Progenitor cell of endocrine pancreas (in vitro differentiated cells): Measurements from ENCODE around the gene TIRAP. TPM values are rescaled to one million over a fixed set of nuclear protein-coding genes. Genes with fewer than 3 reads are reported as not detected.
A peak's percentile ranks its signal among the peaks of the same experiment; 100 is the strongest.

Experiments
- DNase-seq: peaks from one replicate; pipeline ENCODE4 v3.0.0; 2021; ENCODE audit warnings: low spot score; ENCODE audit not compliant: unreplicated experiment
- H3K27ac Mint-ChIP-seq: 2 replicates; pipeline ENCODE4 v1.8.0; 2021; ENCODE audit warnings: mild to moderate bottlenecking, moderate library complexity, mixed read lengths
- H3K27me3 Mint-ChIP-seq: 2 replicates; pipeline ENCODE4 v1.8.0; 2021; ENCODE audit warnings: mixed read lengths
- H3K36me3 Mint-ChIP-seq: 2 replicates; pipeline ENCODE4 v1.8.0; 2022; ENCODE audit warnings: mixed read lengths; ENCODE audit not compliant: insufficient read depth
- H3K4me1 Mint-ChIP-seq: 2 replicates; pipeline ENCODE4 v1.8.0; 2021; ENCODE audit warnings: low read depth, mixed read lengths
- H3K4me3 Mint-ChIP-seq: 2 replicates; pipeline ENCODE4 v1.8.0; 2021; ENCODE audit warnings: low read depth, mild to moderate bottlenecking, moderate library complexity, mixed read lengths
- H3K9me3 Mint-ChIP-seq: 2 replicates; pipeline ENCODE4 v1.8.0; 2021; ENCODE audit warnings: low read depth, mixed read lengths
- total RNA-seq: library from RNA; stranded (reverse); gene quantifications from 2 replicates; pipeline ENCODE4 v1.2.1, GENCODE V29; 2021
- TF ChIP-seq, protein P1 (sequence below): fragments of 200-600 bp; sonication (generic); IDR thresholded peaks from one replicate; pipeline ENCODE4 v1.5.0; 2021; ENCODE audit warnings: antibody characterized with exemption, mild to moderate bottlenecking; ENCODE audit not compliant: unreplicated experiment

TIRAP gene
- total RNA-seq, 1 donor from 2014 or later, result 12.8 TPM

DNA sequence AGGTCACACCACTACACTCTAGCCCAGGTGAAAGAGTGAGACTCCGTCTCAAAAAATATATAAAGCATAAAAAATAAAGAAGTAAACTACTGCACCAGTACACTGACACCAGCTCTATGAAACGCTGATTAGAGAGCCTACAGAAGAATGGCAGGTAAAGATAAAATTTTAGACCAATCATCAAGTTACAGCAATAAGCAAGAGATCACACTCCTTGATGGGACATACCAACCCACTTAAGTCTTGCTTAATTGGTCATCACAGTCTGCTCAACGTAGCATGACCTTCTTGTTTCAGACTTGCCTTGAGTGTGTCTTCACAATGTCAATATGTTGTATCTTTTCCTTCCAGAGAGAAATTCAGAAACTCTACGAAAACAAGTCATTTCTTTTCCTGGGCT, 26.7 kb upstream of the TIRAP start:
- Mint-ChIP-seq H3K4me1 (no peaks in the 10 kb centered on the region), H3K27ac (no peak overlapping the region), H3K27me3 (no peaks in the 10 kb centered on the region)

DNA sequence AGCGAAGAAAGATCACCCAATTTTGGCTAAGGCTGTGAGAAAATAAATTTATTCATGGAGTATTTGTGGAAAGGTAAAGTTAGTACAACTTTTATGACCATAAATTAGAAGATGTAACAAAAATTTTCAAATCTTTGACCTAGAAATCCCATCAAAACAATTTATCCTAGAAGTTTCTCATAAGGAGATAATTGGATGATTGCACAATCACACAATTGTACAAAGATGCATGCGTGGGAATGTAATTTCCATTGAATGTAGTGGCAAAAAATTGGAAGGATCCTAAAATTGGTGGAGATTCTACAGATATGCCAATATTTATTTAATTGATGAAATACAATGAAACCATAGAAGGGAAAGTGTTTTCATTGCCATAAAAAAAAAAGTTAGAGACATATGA, 25.7 kb upstream of the TIRAP start:
- H3K4me1 Mint-ChIP-seq, result no peaks in the 10 kb centered on the region
- no peak overlapping the region for H3K4me3 Mint-ChIP-seq
- no peaks in the 10 kb centered on the region for H3K9me3 Mint-ChIP-seq
- TF ChIP-seq, protein P1, sequence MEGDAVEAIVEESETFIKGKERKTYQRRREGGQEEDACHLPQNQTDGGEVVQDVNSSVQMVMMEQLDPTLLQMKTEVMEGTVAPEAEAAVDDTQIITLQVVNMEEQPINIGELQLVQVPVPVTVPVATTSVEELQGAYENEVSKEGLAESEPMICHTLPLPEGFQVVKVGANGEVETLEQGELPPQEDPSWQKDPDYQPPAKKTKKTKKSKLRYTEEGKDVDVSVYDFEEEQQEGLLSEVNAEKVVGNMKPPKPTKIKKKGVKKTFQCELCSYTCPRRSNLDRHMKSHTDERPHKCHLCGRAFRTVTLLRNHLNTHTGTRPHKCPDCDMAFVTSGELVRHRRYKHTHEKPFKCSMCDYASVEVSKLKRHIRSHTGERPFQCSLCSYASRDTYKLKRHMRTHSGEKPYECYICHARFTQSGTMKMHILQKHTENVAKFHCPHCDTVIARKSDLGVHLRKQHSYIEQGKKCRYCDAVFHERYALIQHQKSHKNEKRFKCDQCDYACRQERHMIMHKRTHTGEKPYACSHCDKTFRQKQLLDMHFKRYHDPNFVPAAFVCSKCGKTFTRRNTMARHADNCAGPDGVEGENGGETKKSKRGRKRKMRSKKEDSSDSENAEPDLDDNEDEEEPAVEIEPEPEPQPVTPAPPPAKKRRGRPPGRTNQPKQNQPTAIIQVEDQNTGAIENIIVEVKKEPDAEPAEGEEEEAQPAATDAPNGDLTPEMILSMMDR, result no peak
- peaks cover 13% of the 10 kb centered on the region for H3K36me3 Mint-ChIP-seq
- DNase-seq, result no peak
- no peak overlapping the region for H3K27ac Mint-ChIP-seq
- H3K27me3 Mint-ChIP-seq, result no peaks in the 10 kb centered on the region

More for the DNA sequence above, 26.7 kb upstream of the TIRAP start:
- DNase-seq, result no peak
- no peaks in the 10 kb centered on the region for H3K9me3 Mint-ChIP-seq
- TF ChIP-seq, protein P1, result no peak
- H3K4me3 Mint-ChIP-seq, result no peak overlapping the region
- peaks cover 15% of the 10 kb centered on the region for H3K36me3 Mint-ChIP-seq

DNA sequence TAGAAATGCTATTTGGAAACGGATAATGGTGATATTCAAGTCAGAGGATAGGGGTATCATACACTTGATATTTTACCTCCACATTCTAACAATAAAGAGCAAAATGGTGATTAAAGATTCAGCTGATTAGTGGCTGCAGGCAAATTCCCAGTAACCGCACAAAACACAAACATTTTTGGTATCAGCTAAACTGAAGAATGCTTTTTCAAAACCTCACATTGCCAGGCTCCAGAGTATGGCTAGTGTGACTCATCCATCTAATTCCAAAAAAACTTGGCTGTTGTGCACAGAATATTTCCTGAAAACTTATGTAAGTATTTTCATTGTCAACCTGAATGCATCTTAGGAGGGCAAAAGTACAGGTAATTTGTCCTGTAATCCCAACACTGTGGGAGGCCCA, 25.1 kb upstream of the TIRAP start:
- no peaks in the 10 kb centered on the region for H3K4me1 Mint-ChIP-seq
- H3K9me3 Mint-ChIP-seq, result no peaks in the 10 kb centered on the region
- no peak for DNase-seq
- no peak overlapping the region for H3K4me3 Mint-ChIP-seq
- H3K27ac Mint-ChIP-seq, result no peak overlapping the region
- no peaks in the 10 kb centered on the region for H3K27me3 Mint-ChIP-seq
- TF ChIP-seq, protein P1, result no peak
- H3K36me3 Mint-ChIP-seq, result peaks cover 13% of the 10 kb centered on the region

DNA sequence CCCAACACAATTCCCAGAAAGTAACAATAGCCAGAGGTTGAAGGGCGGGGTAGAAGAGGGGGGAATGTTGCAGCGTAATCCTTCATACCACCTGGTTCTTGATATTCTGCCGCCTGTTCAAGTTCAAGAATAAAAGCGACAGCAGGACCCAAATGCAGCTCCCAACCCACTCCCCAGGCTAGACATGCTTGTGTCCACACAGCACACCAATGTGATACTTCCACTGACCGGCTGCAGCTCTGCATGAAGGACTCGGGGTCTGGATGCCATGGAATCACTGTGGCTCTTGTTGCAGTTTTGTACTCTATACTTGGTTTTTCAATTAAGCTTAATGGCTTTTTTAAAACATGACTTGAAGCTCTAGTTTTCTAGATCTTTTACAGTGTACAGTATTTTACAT, 20.7 kb upstream of the TIRAP start:
- Mint-ChIP-seq H3K27ac (no peak overlapping the region), H3K27me3 (no peaks in the 10 kb centered on the region), H3K4me1 (no peaks in the 10 kb centered on the region), H3K9me3 (no peaks in the 10 kb centered on the region), H3K4me3 (no peak overlapping the region), H3K36me3 (peaks cover 25% of the 10 kb centered on the region)
- TF ChIP-seq, protein P1, result no peak
- DNase-seq, result no peak

DNA sequence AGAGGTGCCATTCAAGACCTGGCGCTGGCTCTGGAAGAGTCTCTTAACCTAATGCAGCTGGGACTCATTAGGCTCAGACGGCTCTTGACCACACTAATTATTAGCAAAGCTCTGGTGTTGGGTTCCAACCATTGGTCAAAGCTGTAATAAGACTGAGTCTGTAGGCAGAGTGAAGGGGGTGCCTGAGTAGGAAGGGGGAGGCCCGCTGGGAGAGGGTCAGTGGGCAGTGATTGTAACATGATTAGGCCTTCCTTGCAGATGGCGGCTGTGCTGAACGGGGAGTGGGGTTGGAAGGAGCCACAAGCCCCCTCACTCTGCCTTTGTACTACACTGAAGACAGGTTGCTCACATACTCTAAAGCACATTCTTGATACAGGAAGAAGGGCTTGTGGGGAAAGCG, 19.4 kb upstream of the TIRAP start:
- peaks cover 25% of the 10 kb centered on the region for H3K36me3 Mint-ChIP-seq
- H3K27ac Mint-ChIP-seq, result peak overlapping the region; percentile 56
- H3K4me1 Mint-ChIP-seq, result peaks cover 8% of the 10 kb centered on the region
- H3K4me3 Mint-ChIP-seq, result no peak overlapping the region
- no peaks in the 10 kb centered on the region for H3K9me3 Mint-ChIP-seq
- no peak for DNase-seq
- TF ChIP-seq, protein P1, result no peak
- no peaks in the 10 kb centered on the region for H3K27me3 Mint-ChIP-seq
